ENCODE data around the gene SMC3. TPM values are rescaled to one million over a fixed set of nuclear protein-coding genes. Genes with fewer than 3 reads are reported as not detected.

SMC3 gene
- total and polyA plus RNA-seq, 5 donors, result 17.2 to 26.0 (median 23.5) TPM

- Histone ChIP-seq H3K4me1 (ENCODE audit: control insufficient read depth, insufficient read depth, low read length) (no peaks in the 10 kb centered on the region), H3K27ac (ENCODE audit: low read length) (no peak overlapping the region), H3K27me3 (ENCODE audit: control insufficient read depth, insufficient read depth) (no peaks in the 10 kb centered on the region), H3K4me3 (ENCODE audit: low read length) (no peak overlapping the region), H3K9me3 (ENCODE audit: control insufficient read depth, low read length) (no peaks in the 10 kb centered on the region)
- no peak for ATAC-seq
- intact Hi-C loops (cut with DNase I), result no loop called here
- no peak for DNase-seq
- 80% methylated on average over 5 of the region's 5 CpGs for WGBS
These were observed 58.7 kb downstream of the SMC3 start for GRCh38 chr10:110625951-110626855.

GRCh38 chr10:110628161-110628560 is 60.7 kb downstream of the SMC3 start:
- intact Hi-C loops (cut with DNase I), result no loop called here
- Histone ChIP-seq H3K27ac (ENCODE audit: low read length) (no peak overlapping the region), H3K4me1 (ENCODE audit: control insufficient read depth, insufficient read depth, low read length) (no peaks in the 10 kb centered on the region), H3K4me3 (ENCODE audit: low read length) (no peak overlapping the region), H3K9me3 (ENCODE audit: control insufficient read depth, low read length) (no peaks in the 10 kb centered on the region), H3K27me3 (ENCODE audit: control insufficient read depth, insufficient read depth) (no peaks in the 10 kb centered on the region)
- no peak for ATAC-seq
- no peak for DNase-seq

- ATAC-seq (peak; percentile 82), DNase-seq (no peak)
- H3K4me1 ChIP-seq (ENCODE audit: control insufficient read depth, insufficient read depth, low read length), result no peaks in the 10 kb centered on the region
- H3K27ac ChIP-seq (ENCODE audit: low read length), result peak overlapping the region; percentile 62
- intact Hi-C loops (cut with DNase I), result no loop called here
- 41% methylated on average over 3 of the region's 3 CpGs for WGBS
- H3K9me3 ChIP-seq (ENCODE audit: control insufficient read depth, low read length), result no peaks in the 10 kb centered on the region
- no peaks in the 10 kb centered on the region for H3K27me3 ChIP-seq (ENCODE audit: control insufficient read depth, insufficient read depth)
- no peak overlapping the region for H3K4me3 ChIP-seq (ENCODE audit: low read length)
These were observed 62.2 kb downstream of the SMC3 start for GRCh38 chr10:110629680-110630191.

- Histone ChIP-seq H3K27ac (ENCODE audit: low read length) (no peak overlapping the region), H3K27me3 (ENCODE audit: control insufficient read depth, insufficient read depth) (no peaks in the 10 kb centered on the region), H3K9me3 (ENCODE audit: control insufficient read depth, low read length) (no peaks in the 10 kb centered on the region), H3K4me1 (ENCODE audit: control insufficient read depth, insufficient read depth, low read length) (peaks cover 2% of the 10 kb centered on the region), H3K4me3 (ENCODE audit: low read length) (no peak overlapping the region)
- no peak for DNase-seq
- intact Hi-C loops (cut with DNase I), result no loop called here
- ATAC-seq, result no peak
These were observed 64.4 kb downstream of the SMC3 start for GRCh38 chr10:110631934-110632333.

- no peaks in the 10 kb centered on the region for H3K9me3 ChIP-seq (ENCODE audit: control insufficient read depth, low read length)
- WGBS, result 95% methylated on average over 1 of the region's 1 CpG
- intact Hi-C loops (cut with DNase I), result no loop called here
- peaks cover 2% of the 10 kb centered on the region for H3K4me1 ChIP-seq (ENCODE audit: control insufficient read depth, insufficient read depth, low read length)
- no peak for ATAC-seq
- DNase-seq, result no peak
- no peak overlapping the region for H3K4me3 ChIP-seq (ENCODE audit: low read length)
- no peak overlapping the region for H3K27ac ChIP-seq (ENCODE audit: low read length)
- no peaks in the 10 kb centered on the region for H3K27me3 ChIP-seq (ENCODE audit: control insufficient read depth, insufficient read depth)
These were observed 65.2 kb downstream of the SMC3 start for GRCh38 chr10:110632591-110633215.

GRCh38 chr10:110634527-110635209 is 67.2 kb downstream of the SMC3 start:
- intact Hi-C loops (cut with DNase I), result no loop called here
- Histone ChIP-seq H3K27ac (ENCODE audit: low read length) (no peak overlapping the region), H3K27me3 (ENCODE audit: control insufficient read depth, insufficient read depth) (no peaks in the 10 kb centered on the region), H3K4me3 (ENCODE audit: low read length) (no peak overlapping the region), H3K9me3 (ENCODE audit: control insufficient read depth, low read length) (no peaks in the 10 kb centered on the region), H3K4me1 (ENCODE audit: control insufficient read depth, insufficient read depth, low read length) (peaks cover 2% of the 10 kb centered on the region)
- peak; percentile 60 to 62 for ATAC-seq
- 37% methylated on average over 9 of the region's 9 CpGs for WGBS
- DNase-seq, result peak; percentile 55 to 88 (median 85)

- ATAC-seq (no peak), DNase-seq (no peak)
- Histone ChIP-seq H3K27ac (ENCODE audit: low read length) (peak overlapping the region; percentile 83), H3K27me3 (ENCODE audit: control insufficient read depth, insufficient read depth) (no peaks in the 10 kb centered on the region), H3K4me3 (ENCODE audit: low read length) (no peak overlapping the region), H3K4me1 (ENCODE audit: control insufficient read depth, insufficient read depth, low read length) (peaks cover 2% of the 10 kb centered on the region), H3K9me3 (ENCODE audit: control insufficient read depth, low read length) (no peaks in the 10 kb centered on the region)
- intact Hi-C loops (cut with DNase I), result no loop called here
- 83% methylated on average over 2 of the region's 2 CpGs for WGBS
These were observed 69.1 kb downstream of the SMC3 start for GRCh38 chr10:110636572-110636931.

GRCh38 chr10:110636932-110637557 is 69.5 kb downstream of the SMC3 start:
- no peak overlapping the region for H3K4me3 ChIP-seq (ENCODE audit: low read length)
- peak overlapping the region; percentile 83 for H3K27ac ChIP-seq (ENCODE audit: low read length)
- 34% methylated on average over 6 of the region's 6 CpGs for WGBS
- DNase-seq (peak; percentile 32 to 80 (median 68)), ATAC-seq (peak; percentile 80 to 87)
- H3K27me3 ChIP-seq (ENCODE audit: control insufficient read depth, insufficient read depth), result no peaks in the 10 kb centered on the region
- H3K4me1 ChIP-seq (ENCODE audit: control insufficient read depth, insufficient read depth, low read length), result peaks cover 2% of the 10 kb centered on the region
- H3K9me3 ChIP-seq (ENCODE audit: control insufficient read depth, low read length), result no peaks in the 10 kb centered on the region
- intact Hi-C loops (cut with DNase I), result no loop called here

- ATAC-seq, result peak in 1 of 2 donors; percentile 15
- DNase-seq, result peak in 1 of 3 donors; percentile 26
- Histone ChIP-seq H3K27me3 (ENCODE audit: control insufficient read depth, insufficient read depth) (no peaks in the 10 kb centered on the region), H3K4me1 (ENCODE audit: control insufficient read depth, insufficient read depth, low read length) (peaks cover 2% of the 10 kb centered on the region), H3K9me3 (ENCODE audit: control insufficient read depth, low read length) (no peaks in the 10 kb centered on the region), H3K27ac (ENCODE audit: low read length) (peak overlapping the region; percentile 83), H3K4me3 (ENCODE audit: low read length) (no peak overlapping the region)
- WGBS, result 27% methylated on average over 10 of the region's 10 CpGs
- intact Hi-C loops (cut with DNase I), result no loop called here
These were observed 70.1 kb downstream of the SMC3 start for GRCh38 chr10:110637558-110638053.

GRCh38 chr10:110638319-110638718 is 70.8 kb downstream of the SMC3 start:
- WGBS, result 82% methylated on average over 3 of the region's 3 CpGs
- no peak for DNase-seq
- intact Hi-C loops (cut with DNase I), result no loop called here
- no peak overlapping the region for H3K4me3 ChIP-seq (ENCODE audit: low read length)
- H3K4me1 ChIP-seq (ENCODE audit: control insufficient read depth, insufficient read depth, low read length), result peaks cover 2% of the 10 kb centered on the region
- peak overlapping the region; percentile 83 for H3K27ac ChIP-seq (ENCODE audit: low read length)
- no peaks in the 10 kb centered on the region for H3K9me3 ChIP-seq (ENCODE audit: control insufficient read depth, low read length)
- no peak for ATAC-seq
- H3K27me3 ChIP-seq (ENCODE audit: control insufficient read depth, insufficient read depth), result no peaks in the 10 kb centered on the region
